ENCODE data around the gene RGS3. TPM values are rescaled to one million over a fixed set of nuclear protein-coding genes. Genes with fewer than 3 reads are reported as not detected.

The RGS3 gene
- total RNA-seq, 1 donor from 2014 or later: 26.3 TPM

DNA sequence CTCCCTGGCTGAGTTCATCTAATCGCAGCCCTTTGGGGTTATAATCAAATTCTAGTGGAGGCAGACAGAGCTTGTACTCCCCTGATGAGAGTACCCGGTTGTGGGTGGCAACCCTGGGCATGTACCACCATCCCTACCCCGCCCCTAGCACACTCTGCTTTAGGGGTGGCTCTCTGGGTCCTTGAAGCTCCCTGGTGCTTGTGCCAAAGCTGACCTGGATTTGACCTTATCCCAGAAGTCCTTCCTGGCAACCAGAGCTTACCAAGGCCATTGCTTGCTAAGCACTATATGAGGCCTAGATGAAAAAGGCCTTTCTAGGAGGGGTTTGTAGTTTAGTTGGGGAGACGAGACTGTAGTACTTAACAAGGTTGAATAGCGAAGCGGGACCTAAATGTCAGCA, 72.2 kb downstream of the RGS3 start:
- H3K9me3 Mint-ChIP-seq: no peaks in the 10 kb centered on the region
- no peak for TF ChIP-seq CTCF (IDR thresholded peaks at IDR 0.05; ENCODE audit: unreplicated experiment)
- no peak overlapping the region for H3K27ac Mint-ChIP-seq
- no peak overlapping the region for H3K4me3 Mint-ChIP-seq
- no peaks in the 10 kb centered on the region for H3K36me3 Mint-ChIP-seq
- peaks cover 12% of the 10 kb centered on the region for H3K4me1 Mint-ChIP-seq
- H3K27me3 Mint-ChIP-seq (ENCODE audit: low read depth): no peaks in the 10 kb centered on the region
- no peak for DNase-seq (ENCODE audit: low spot score in 2 of 2, unreplicated experiment in 2 of 2)

DNA sequence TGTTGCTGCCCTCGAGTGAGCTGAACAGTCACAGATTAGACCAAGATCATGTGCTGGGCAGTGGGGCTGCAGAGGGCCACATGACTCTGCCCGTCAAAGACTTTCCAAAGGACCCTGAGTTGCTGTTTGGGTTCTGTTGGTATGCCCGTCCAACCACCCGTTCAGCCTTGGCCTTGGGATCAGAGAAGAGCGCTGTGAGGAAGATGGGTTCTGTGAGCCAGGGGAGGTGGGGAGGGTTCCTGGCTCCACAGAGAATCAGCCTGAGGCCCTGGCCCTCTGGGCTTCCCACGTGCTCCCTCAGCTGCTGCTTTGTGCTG, 72.6 kb downstream of the RGS3 start:
- H3K27me3 Mint-ChIP-seq (ENCODE audit: low read depth): no peaks in the 10 kb centered on the region
- no peak for TF ChIP-seq CTCF (IDR thresholded peaks at IDR 0.05; ENCODE audit: unreplicated experiment)
- H3K27ac Mint-ChIP-seq: no peak overlapping the region
- no peaks in the 10 kb centered on the region for H3K36me3 Mint-ChIP-seq
- no peak for DNase-seq (ENCODE audit: low spot score in 2 of 2, unreplicated experiment in 2 of 2)
- peaks cover 16% of the 10 kb centered on the region for H3K4me1 Mint-ChIP-seq
- no peak overlapping the region for H3K4me3 Mint-ChIP-seq
- H3K9me3 Mint-ChIP-seq: no peaks in the 10 kb centered on the region

- H3K4me3 Mint-ChIP-seq: no peak overlapping the region
- H3K36me3 Mint-ChIP-seq: no peaks in the 10 kb centered on the region
- no peaks in the 10 kb centered on the region for H3K9me3 Mint-ChIP-seq
- TF ChIP-seq CTCF (IDR thresholded peaks at IDR 0.05; ENCODE audit: unreplicated experiment): no peak
- H3K4me1 Mint-ChIP-seq: peaks cover 16% of the 10 kb centered on the region
- H3K27me3 Mint-ChIP-seq (ENCODE audit: low read depth): no peaks in the 10 kb centered on the region
- H3K27ac Mint-ChIP-seq: no peak overlapping the region
- DNase-seq (ENCODE audit: low spot score in 2 of 2, unreplicated experiment in 2 of 2): no peak
Measured at GRCh38 chr9:113536483-113537228, 73.1 kb downstream of the RGS3 start.

- Mint-ChIP-seq H3K27me3 (ENCODE audit: low read depth) (no peaks in the 10 kb centered on the region), H3K4me3 (no peak overlapping the region), H3K9me3 (no peaks in the 10 kb centered on the region), H3K36me3 (no peaks in the 10 kb centered on the region), H3K27ac (no peak overlapping the region), H3K4me1 (peaks cover 16% of the 10 kb centered on the region)
- DNase-seq (ENCODE audit: low spot score in 2 of 2, unreplicated experiment in 2 of 2): no peak
- no peak for TF ChIP-seq CTCF (IDR thresholded peaks at IDR 0.05; ENCODE audit: unreplicated experiment)
Measured at GRCh38 chr9:113537229-113537810, 73.8 kb downstream of the RGS3 start.

- H3K27ac Mint-ChIP-seq: no peak overlapping the region
- TF ChIP-seq CTCF (IDR thresholded peaks at IDR 0.05; ENCODE audit: unreplicated experiment): no peak
- H3K36me3 Mint-ChIP-seq: no peaks in the 10 kb centered on the region
- H3K27me3 Mint-ChIP-seq (ENCODE audit: low read depth): no peaks in the 10 kb centered on the region
- H3K9me3 Mint-ChIP-seq: no peaks in the 10 kb centered on the region
- peaks cover 16% of the 10 kb centered on the region for H3K4me1 Mint-ChIP-seq
- no peak overlapping the region for H3K4me3 Mint-ChIP-seq
- DNase-seq (ENCODE audit: low spot score in 2 of 2, unreplicated experiment in 2 of 2): no peak
Measured at GRCh38 chr9:113538131-113538530, 74.6 kb downstream of the RGS3 start.
